Stimulated activated CD8-positive, alpha-beta memory T cell treated with anti-CD3 and anti-CD28 coated beads, Interleukin-15, amount 100 ng/mL, for 1 hour (primary cell): Measurements from ENCODE around the gene DENR.
"Not testable (repeated sequence)": the region's sequence is repeated elsewhere in the genome, so short reads cannot be mapped to it uniquely, and the experiment has no call there.

Experiments used
- DNase-seq: peaks from one replicate; pipeline ENCODE4 v3.0.0-alpha.2; 2020; ENCODE audit warnings: low read depth

DENR gene

GRCh38 chr12:122740351-122740750, 12.3 kb upstream of the DENR start:
- no peak for DNase-seq

GRCh38 chr12:122743895-122744525, 8.6 kb upstream of the DENR start:
- DNase-seq: no peak

GRCh38 chr12:122747224-122748135, 5.1 kb upstream of the DENR start:
- DNase-seq: no peak

- DNase-seq: no peak
Observed at GRCh38 chr12:122749569-122750332, 2.9 kb upstream of the DENR start.

GRCh38 chr12:122750781-122751515, 1.7 kb upstream of the DENR start:
- not testable (repeated sequence) for DNase-seq

- DNase-seq: no peak
Observed at GRCh38 chr12:122753319-122753650, 661 bp downstream of the DENR start.

GRCh38 chr12:122754790-122755189, 2.2 kb downstream of the DENR start:
- no peak for DNase-seq

- DNase-seq: no peak
Observed at GRCh38 chr12:122757568-122757967, 4.9 kb downstream of the DENR start.

- no peak for DNase-seq
Observed at GRCh38 chr12:122785503-122785902, 32.9 kb downstream of the DENR start.

- no peak for DNase-seq
Observed at GRCh38 chr12:122788387-122788786, 35.8 kb downstream of the DENR start.

- no peak for DNase-seq
Observed at GRCh38 chr12:122789637-122790036, 37.0 kb downstream of the DENR start.

GRCh38 chr12:122790393-122791075, 37.9 kb downstream of the DENR start:
- no peak for DNase-seq

GRCh38 chr12:122793685-122794106, 41.1 kb downstream of the DENR start:
- DNase-seq: no peak

- no peak for DNase-seq
Observed at GRCh38 chr12:122795807-122796206, 43.2 kb downstream of the DENR start.

GRCh38 chr12:122799641-122800243, 47.1 kb downstream of the DENR start:
- no peak for DNase-seq

- DNase-seq: no peak
Observed at GRCh38 chr12:122803937-122804336, 51.3 kb downstream of the DENR start.

GRCh38 chr12:122804957-122805356, 52.3 kb downstream of the DENR start:
- DNase-seq: not testable (repeated sequence)

GRCh38 chr12:122807651-122808050, 55.0 kb downstream of the DENR start:
- DNase-seq: no peak

- DNase-seq: no peak
Observed at GRCh38 chr12:122811777-122812176, 59.2 kb downstream of the DENR start.

- no peak for DNase-seq
Observed at GRCh38 chr12:122813310-122813713, 60.7 kb downstream of the DENR start.

- DNase-seq: no peak
Observed at GRCh38 chr12:122819209-122819785, 66.7 kb downstream of the DENR start.
